T-cell (primary cell): ENCODE measurements around the gene KHDRBS2. TPM values are rescaled to one million over a fixed set of nuclear protein-coding genes. Genes with fewer than 3 reads are reported as not detected.

Experiments used
- ATAC-seq, 4 experiments: fragments of 200-7000 bp in 3 of 4; fragments of 150-1000 bp in 1 of 4; cut with Tn5 transposase; replicated peaks in 1 of 4; 1 replicate in 3 of 4; 2 replicates in 1 of 4; pipeline ENCODE4 v1.10.0; 2021; ENCODE audit warnings: moderate library complexity in 3 of 4, mild to moderate bottlenecking in 2 of 4, moderate number of reproducible peaks in 1 of 4
- CTCF ChIA-PET, 2 donors: fragments of 300-600 bp; sonication (Branson Sonifier 250); formaldehyde crosslinking; loops; one replicate each; lab custom pipeline; 2022; ENCODE audit warnings: antibody characterized with exemption in 2 of 2; lab: Charles Lee
- POLR2A ChIA-PET, 2 donors: fragments of 300-600 bp; sonication (Branson Sonifier 250); formaldehyde crosslinking; loops; one replicate each; lab custom pipeline; 2022; ENCODE audit warnings: antibody characterized with exemption in 2 of 2; lab: Charles Lee
- DNase-seq, 35 experiments: peaks; one replicate each; pipeline versions ENCODE4 v3.0.0 to v3.0.0-alpha.2; 2013 to 2023
- H3K27ac ChIP-seq: one replicate; pipeline ENCODE4 v1.5.1; 2013; ENCODE audit warnings: low read length
- H3K27me3 ChIP-seq, 2 experiments: replicated peaks in 1 of 2; 1 replicate in 1 of 2; 2 replicates in 1 of 2; pipeline versions ENCODE4 v1.6.1 to v1.7.0; 2013; ENCODE audit warnings: low read length in 1 of 2, mixed read lengths in 1 of 2; ENCODE audit not compliant: control insufficient read depth in 2 of 2, insufficient read depth in 2 of 2; ENCODE audit errors: extremely low read depth in 1 of 2
- H3K36me3 ChIP-seq, 2 donors: 1 replicate in 1 of 2; 2 replicates in 1 of 2; pipeline versions ENCODE4 v1.6.1 to v1.7.0; 2013; ENCODE audit warnings: low read length in 1 of 2; ENCODE audit not compliant: control insufficient read depth in 2 of 2, insufficient read depth in 1 of 2; ENCODE audit errors: extremely low read depth in 1 of 2
- H3K4me1 ChIP-seq, 2 experiments: 1 replicate in 1 of 2; 2 replicates in 1 of 2; pipeline versions ENCODE4 v1.6.1 to v1.7.0; 2013; ENCODE audit warnings: low read length in 2 of 2, mixed read lengths in 1 of 2; ENCODE audit not compliant: insufficient read depth in 2 of 2, control insufficient read depth in 1 of 2; ENCODE audit errors: extremely low read depth in 1 of 2
- H3K4me3 ChIP-seq, 2 donors: 1 replicate in 1 of 2; 2 replicates in 1 of 2; pipeline versions ENCODE4 v1.5.1 to v1.7.0; 2013; ENCODE audit warnings: mild to moderate bottlenecking in 2 of 2, low read length in 1 of 2, moderate library complexity in 1 of 2; ENCODE audit not compliant: control insufficient read depth in 1 of 2; ENCODE audit errors: extremely low read depth in 1 of 2
- H3K9me3 ChIP-seq: 2 replicates; pipeline ENCODE4 v1.7.0; 2013
- H3K27ac Mint-ChIP-seq, 2 donors: one replicate each; pipeline ENCODE4 v1.8.0; 2020 to 2021; ENCODE audit warnings: mild to moderate bottlenecking in 2 of 2, mixed read lengths in 2 of 2
- H3K27me3 Mint-ChIP-seq, 2 donors: one replicate each; pipeline ENCODE4 v1.8.0; 2021 to 2022; ENCODE audit warnings: mixed read lengths in 2 of 2
- H3K36me3 Mint-ChIP-seq: one replicate; pipeline ENCODE4 v1.8.0; 2021; ENCODE audit warnings: mixed read lengths
- H3K4me1 Mint-ChIP-seq, 3 donors: one replicate each; pipeline ENCODE4 v1.8.0; 2020 to 2022; ENCODE audit warnings: mixed read lengths in 3 of 3, mild to moderate bottlenecking in 1 of 3
- H3K4me3 Mint-ChIP-seq, 3 donors: one replicate each; pipeline ENCODE4 v1.8.0; 2020 to 2022; ENCODE audit warnings: mild to moderate bottlenecking in 3 of 3, mixed read lengths in 3 of 3, moderate library complexity in 3 of 3
- H3K9me3 Mint-ChIP-seq, 3 donors: one replicate each; pipeline ENCODE4 v1.8.0; 2020 to 2022; ENCODE audit warnings: mixed read lengths in 3 of 3
- WGBS: methylation state at CpG from one replicate; pipeline ENCODE4 v1.1.5; 2013; ENCODE audit warnings: missing lambda C conversion rate; ENCODE audit not compliant: insufficient coverage; 5-methylcytosine and 5-hydroxymethylcytosine counted together
- total RNA-seq, 35 experiments: library from RNA in 6 of 35; stranded (reverse) in 6 of 35; fragments of 120-200 nt in 1 of 35; gene quantifications; one replicate each; pipeline versions ENCODE4 v1.2.1 to v1.2.4 and lab custom pipeline; 2013 to 2026

The KHDRBS2 gene
- total RNA-seq, 5 donors from 2014 or later (not counting 1 experiment from before 2014, with no cell fraction given), result 0.18 to 0.49 TPM; not detected in 3

DNA sequence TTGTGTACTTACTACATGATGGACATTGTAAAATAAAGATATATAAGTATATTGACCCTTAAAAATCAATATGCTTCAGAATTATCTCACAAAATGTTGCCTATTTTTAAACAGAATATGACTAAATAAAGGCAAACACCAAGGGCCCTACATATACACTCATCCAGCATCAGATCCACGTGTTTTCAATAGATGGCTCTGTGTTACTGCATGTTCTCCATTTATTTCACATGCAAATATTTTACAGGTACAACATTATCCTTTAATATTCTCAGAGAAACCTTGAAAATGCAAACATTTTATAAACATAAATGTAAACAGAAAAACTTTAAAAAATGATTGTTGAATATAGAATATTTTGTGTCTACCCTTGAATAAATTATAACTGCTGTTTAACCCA is 2.9 kb upstream of the KHDRBS2 start:
- no peak overlapping the region for H3K4me3 Mint-ChIP-seq
- CTCF ChIA-PET, result no interaction called here
- peaks cover 5 to 9% (median 5%) of the 10 kb centered on the region in 3 donors for H3K9me3 Mint-ChIP-seq
- no peaks in the 10 kb centered on the region for H3K36me3 Mint-ChIP-seq
- DNase-seq (no peak), ATAC-seq (no peak)
- WGBS, result no CpG with 5 or more reads among the region's 1 CpG
- Histone ChIP-seq H3K4me1 (peaks cover 0 to 2% of the 10 kb centered on the region in 2 experiments), H3K27ac (no peak overlapping the region), H3K36me3 (no peaks in the 10 kb centered on the region), H3K9me3 (no peaks in the 10 kb centered on the region), H3K27me3 (peaks cover 0 to 5% of the 10 kb centered on the region in 2 experiments), H3K4me3 (no peak overlapping the region)
- POLR2A ChIA-PET, result no interaction called here
- H3K27ac Mint-ChIP-seq, result no peak overlapping the region
- no peaks in the 10 kb centered on the region for H3K4me1 Mint-ChIP-seq
- peaks cover 6 to 11% of the 10 kb centered on the region in 2 donors for H3K27me3 Mint-ChIP-seq

DNA sequence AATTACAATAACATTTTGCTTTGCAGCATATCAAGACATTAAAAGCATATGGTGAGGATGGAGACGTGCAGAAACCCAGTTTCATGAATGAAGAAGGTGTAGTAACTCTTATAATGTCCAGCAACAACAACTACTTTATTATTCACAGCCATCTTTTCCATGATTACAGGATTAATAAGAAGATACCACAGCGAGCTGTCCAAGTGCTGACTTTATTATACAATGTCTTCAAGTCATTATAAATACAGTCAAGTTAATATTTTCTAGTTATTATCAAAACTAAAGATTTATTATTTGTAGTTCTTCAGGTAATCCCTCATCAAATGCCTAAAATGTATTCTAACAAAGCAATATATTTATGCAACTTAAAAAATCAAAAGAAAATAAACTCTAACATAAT is 2.5 kb upstream of the KHDRBS2 start:
- Mint-ChIP-seq H3K27ac (no peak overlapping the region), H3K27me3 (peaks cover 6 to 11% of the 10 kb centered on the region in 2 donors), H3K4me1 (no peaks in the 10 kb centered on the region), H3K36me3 (no peaks in the 10 kb centered on the region), H3K4me3 (no peak overlapping the region), H3K9me3 (peaks cover 5 to 9% (median 5%) of the 10 kb centered on the region in 3 donors)
- peaks cover 0 to 5% of the 10 kb centered on the region in 2 experiments for H3K27me3 ChIP-seq
- H3K27ac ChIP-seq, result no peak overlapping the region
- H3K4me3 ChIP-seq, result no peak overlapping the region
- no peak for DNase-seq
- no CpG with 5 or more reads among the region's 2 CpGs for WGBS
- ChIA-PET POLR2A (no interaction called here), CTCF (no interaction called here)
- peaks cover 0 to 2% of the 10 kb centered on the region in 2 experiments for H3K4me1 ChIP-seq
- no peak for ATAC-seq
- H3K9me3 ChIP-seq, result no peaks in the 10 kb centered on the region
- no peaks in the 10 kb centered on the region for H3K36me3 ChIP-seq

DNA sequence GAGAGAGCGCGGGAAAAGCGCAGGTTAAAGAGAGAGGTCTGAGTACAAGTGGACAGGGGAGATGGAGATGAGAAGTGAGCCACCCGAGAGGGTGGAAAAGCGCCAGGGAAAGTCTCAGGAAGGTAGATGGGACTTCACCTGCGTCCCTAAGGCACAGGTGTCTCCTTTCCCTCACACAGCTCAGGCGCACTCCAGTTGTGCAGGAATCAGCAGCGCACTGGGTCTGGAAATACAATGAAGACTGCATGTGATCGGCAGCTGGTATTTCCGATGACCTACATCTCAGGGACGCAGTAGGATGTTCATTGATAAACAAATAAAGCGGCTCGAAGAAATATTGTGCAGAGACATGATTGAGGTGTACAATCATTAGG is 432 bp upstream of the KHDRBS2 start:
- POLR2A ChIA-PET, result no interaction called here
- no peaks in the 10 kb centered on the region for H3K4me1 Mint-ChIP-seq
- H3K36me3 ChIP-seq, result no peaks in the 10 kb centered on the region
- H3K4me1 ChIP-seq, result peaks cover 0 to 2% of the 10 kb centered on the region in 2 experiments
- peak overlapping the region in 2 of 3 donors; percentile 27 to 67 for H3K4me3 Mint-ChIP-seq
- peak overlapping the region in 1 of 2 donors; percentile 17 for H3K4me3 ChIP-seq
- H3K27ac Mint-ChIP-seq, result no peak overlapping the region
- WGBS, result 19% methylated on average over 3 of the region's 13 CpGs
- CTCF ChIA-PET, result no interaction called here
- H3K36me3 Mint-ChIP-seq, result no peaks in the 10 kb centered on the region
- no peak overlapping the region for H3K27ac ChIP-seq
- H3K27me3 ChIP-seq, result peaks cover 0 to 5% of the 10 kb centered on the region in 2 experiments
- H3K9me3 ChIP-seq, result no peaks in the 10 kb centered on the region
- peaks cover 0 to 5% (median 2%) of the 10 kb centered on the region in 3 donors for H3K9me3 Mint-ChIP-seq
- no peak for ATAC-seq
- no peak for DNase-seq
- peaks cover 6 to 11% of the 10 kb centered on the region in 2 donors for H3K27me3 Mint-ChIP-seq

- ChIA-PET CTCF (no interaction called here), POLR2A (interaction anchor here in 1 of 2 donors (0.8 kb wide), 1 partner anchor 40 kb away, joined by 3 read pairs; no protein-coding TSS in a partner anchor)
- no peak for DNase-seq
- Histone ChIP-seq H3K36me3 (no peaks in the 10 kb centered on the region), H3K27ac (no peak overlapping the region), H3K27me3 (peaks cover 0 to 5% of the 10 kb centered on the region in 2 experiments), H3K9me3 (no peaks in the 10 kb centered on the region), H3K4me3 (no peak overlapping the region), H3K4me1 (peaks cover 0 to 2% of the 10 kb centered on the region in 2 experiments)
- H3K36me3 Mint-ChIP-seq, result no peaks in the 10 kb centered on the region
- peaks cover 6 to 11% of the 10 kb centered on the region in 2 donors for H3K27me3 Mint-ChIP-seq
- no CpG with 5 or more reads among the region's 2 CpGs for WGBS
- ATAC-seq, result no peak
- H3K27ac Mint-ChIP-seq, result no peak overlapping the region
- peaks cover 0 to 5% (median 2%) of the 10 kb centered on the region in 3 donors for H3K9me3 Mint-ChIP-seq
- H3K4me1 Mint-ChIP-seq, result no peaks in the 10 kb centered on the region
- H3K4me3 Mint-ChIP-seq, result no peak overlapping the region
These were observed 1.3 kb downstream of the KHDRBS2 start for GRCh38 chr6:62284725-62285124.

DNA sequence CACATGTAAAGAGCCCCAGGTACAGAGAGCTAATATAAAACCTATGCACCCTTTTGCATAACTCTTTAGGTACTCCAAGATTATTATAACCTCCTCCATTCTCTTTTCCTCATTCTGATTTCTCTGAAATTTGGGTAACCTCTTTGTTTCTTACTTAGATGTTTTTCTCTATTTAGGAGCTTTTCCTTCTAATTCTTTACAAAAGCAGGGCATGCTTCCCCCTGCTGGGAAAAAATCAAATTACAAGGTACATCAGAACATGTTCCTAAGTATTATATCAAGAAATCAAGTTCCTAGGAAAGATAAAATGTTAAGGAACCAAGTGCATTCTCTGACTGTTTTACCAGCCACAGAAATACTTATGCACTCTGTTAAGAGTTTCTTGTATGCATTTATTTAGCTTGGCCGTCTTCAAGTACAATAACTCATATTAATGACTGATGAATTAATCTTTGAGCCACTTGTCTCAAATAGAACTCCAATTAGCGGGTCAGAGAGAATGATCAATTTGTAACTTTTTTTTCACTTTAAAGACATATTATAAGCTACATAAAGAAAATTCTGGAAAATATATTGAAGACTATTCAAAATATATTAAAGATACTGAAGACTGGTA is 2.1 kb downstream of the KHDRBS2 start:
- CTCF ChIA-PET, result no interaction called here
- ATAC-seq (no peak), DNase-seq (no peak)
- H3K4me3 Mint-ChIP-seq, result no peak overlapping the region
- H3K4me1 ChIP-seq, result peaks cover 0 to 2% of the 10 kb centered on the region in 2 experiments
- H3K36me3 Mint-ChIP-seq, result no peaks in the 10 kb centered on the region
- no peak overlapping the region for H3K27ac Mint-ChIP-seq
- H3K36me3 ChIP-seq, result no peaks in the 10 kb centered on the region
- H3K9me3 Mint-ChIP-seq, result peaks cover 0 to 5% (median 2%) of the 10 kb centered on the region in 3 donors
- no CpG with 5 or more reads among the region's 2 CpGs for WGBS
- no peak overlapping the region for H3K4me3 ChIP-seq
- H3K27me3 ChIP-seq, result peaks cover 0 to 5% of the 10 kb centered on the region in 2 experiments
- H3K27me3 Mint-ChIP-seq, result peaks cover 6 to 11% of the 10 kb centered on the region in 2 donors
- no peaks in the 10 kb centered on the region for H3K9me3 ChIP-seq
- H3K27ac ChIP-seq, result no peak overlapping the region
- H3K4me1 Mint-ChIP-seq, result no peaks in the 10 kb centered on the region
- POLR2A ChIA-PET, result no interaction called here

GRCh38 chr6:62283365-62283764 is 2.7 kb downstream of the KHDRBS2 start:
- WGBS, result 83% methylated on average over 1 of the region's 2 CpGs
- Histone ChIP-seq H3K9me3 (no peaks in the 10 kb centered on the region), H3K36me3 (no peaks in the 10 kb centered on the region), H3K27me3 (peaks cover 0 to 5% of the 10 kb centered on the region in 2 experiments), H3K4me3 (no peak overlapping the region), H3K4me1 (peaks cover 0 to 2% of the 10 kb centered on the region in 2 experiments), H3K27ac (no peak overlapping the region)
- Mint-ChIP-seq H3K27ac (no peak overlapping the region), H3K4me3 (no peak overlapping the region), H3K4me1 (no peaks in the 10 kb centered on the region), H3K27me3 (peaks cover 6 to 11% of the 10 kb centered on the region in 2 donors), H3K9me3 (peaks cover 0 to 5% (median 2%) of the 10 kb centered on the region in 3 donors), H3K36me3 (no peaks in the 10 kb centered on the region)
- ChIA-PET POLR2A (no interaction called here), CTCF (no interaction called here)
- DNase-seq (no peak), ATAC-seq (no peak)
